Measurements from ENCODE around the gene PYM1.

- no peak for TF ChIP-seq EZH2phosphoT487 (IDR thresholded peaks at IDR 0.05; ENCODE audit: insufficient read depth, low read depth)
- TF ChIP-seq EZH2 (IDR thresholded peaks at IDR 0.05; ENCODE audit: insufficient read depth, poor library complexity, severe bottlenecking), result no peak
These were observed 5.6 kb downstream of the PYM1 start for GRCh38 chr12:55922126-55922525.

Measured in GM23248 (cell line).